NCI-H345 (cell line): ENCODE results near the gene NUP54.

Experiments
- DNase-seq: peaks from one replicate; lab custom pipeline; 2025; lab: John Stamatoyannopoulos, UW

NUP54 gene

DNA sequence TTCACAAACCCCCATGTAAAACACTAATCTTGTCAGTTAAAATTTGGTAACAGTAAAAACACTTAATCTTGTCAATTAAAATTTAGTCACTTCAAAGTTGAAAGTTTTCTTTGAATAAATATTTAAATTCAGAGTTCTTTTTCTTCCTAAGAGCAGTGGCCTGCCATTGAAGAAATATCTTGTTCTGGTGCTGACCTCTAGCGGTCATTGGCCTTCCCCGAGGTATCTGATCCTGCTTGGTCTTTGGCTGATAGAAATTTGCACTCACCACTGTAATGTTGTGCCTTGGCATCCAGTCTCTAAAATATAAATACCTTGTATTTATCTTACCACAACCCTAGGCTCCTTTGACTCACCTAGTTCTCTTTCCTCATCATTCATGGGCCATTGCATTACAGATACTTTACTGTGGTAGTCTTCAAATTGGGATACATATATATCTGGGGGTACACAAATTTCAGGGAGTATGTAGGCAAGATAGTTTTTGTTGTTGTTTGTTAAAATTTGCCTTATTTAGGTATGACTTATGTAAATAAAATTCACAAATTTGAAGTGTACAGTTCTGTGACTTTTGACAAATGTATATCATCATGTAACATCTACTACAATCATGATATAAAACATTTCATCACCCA lies 80.4 kb downstream of the NUP54 start:
- peak; percentile 57 for DNase-seq

GRCh38 chr4:76066546-76066945 lies 81.7 kb downstream of the NUP54 start:
- DNase-seq = no peak
